K562 (cell line): Measurements from ENCODE around the gene KISS1. TPM values are rescaled to one million over a fixed set of nuclear protein-coding genes. Genes with fewer than 3 reads are reported as not detected.

Source experiments
- ADNP ChIP-seq: fragments of 200-800 bp; sonication (Bioruptor generic); IDR thresholded peaks from 2 replicates; pipeline ENCODE4 v1.6.1; 2016; ENCODE audit warnings: missing genetic modification characterization, missing compliant biosample characterization
- CEBPG ChIP-seq, 3 experiments: fragments of 200-800 bp in 1 of 3; sonication (Bioruptor generic) in 1 of 3; sonication (generic) in 1 of 3; formaldehyde crosslinking in 1 of 3; IDR thresholded peaks in 2 of 3; conservative IDR thresholded peaks in 1 of 3; 2 replicates each; pipeline versions ENCODE4 v1.6.1 to v1.8.0; 2016 to 2022; ENCODE audit warnings: missing compliant biosample characterization in 2 of 3, missing genetic modification characterization in 2 of 3, mild to moderate bottlenecking in 1 of 3, missing genetic modification reagents in 1 of 3
- DNMT1 ChIP-seq: fragments of 450-650 bp; IDR thresholded peaks from 2 replicates; pipeline ENCODE4 v1.6.1; 2016; ENCODE audit warnings: antibody characterized with exemption, mild to moderate bottlenecking
- DPF2 ChIP-seq: fragments of 450-650 bp; IDR thresholded peaks from 2 replicates; pipeline ENCODE4 v1.6.1; 2016
- FOS ChIP-seq: IDR thresholded peaks from 3 replicates; pipeline ENCODE4 v1.6.1; 2011; ENCODE audit not compliant: insufficient read length; ENCODE audit errors: extremely low read depth
- GTF2F1 ChIP-seq: IDR thresholded peaks from 2 replicates; pipeline ENCODE4 v1.6.1; 2011; ENCODE audit warnings: low read depth, low read length, improper control_type of control experiment
- KAT2B ChIP-seq: IDR thresholded peaks from one replicate; pipeline ENCODE4 v1.6.1; 2012; ENCODE audit warnings: low read depth, mild to moderate bottlenecking, control low read depth, inconsistent platforms, low read length, moderate library complexity
- KAT7 ChIP-seq: sonication (generic); formaldehyde crosslinking; IDR thresholded peaks from 2 replicates; pipeline ENCODE4 v1.8.0; 2022; ENCODE audit warnings: missing genetic modification reagents, mild to moderate bottlenecking, borderline replicate concordance
- NUFIP1 ChIP-seq: fragments of 450-650 bp; IDR thresholded peaks from 2 replicates; pipeline ENCODE4 v1.6.1; 2018; ENCODE audit not compliant: partially characterized antibody
- PCBP1 ChIP-seq: fragments of 200-400 bp; formaldehyde crosslinking; IDR thresholded peaks from 2 replicates; pipeline ENCODE4 v1.6.1; 2018; ENCODE audit warnings: mild to moderate bottlenecking, low read depth, low read length; ENCODE audit not compliant: poor library complexity, severe bottlenecking
- PURB ChIP-seq: sonication (generic); formaldehyde crosslinking; IDR thresholded peaks from 2 replicates; pipeline ENCODE4 v1.9.0; 2021; ENCODE audit warnings: low read depth, mild to moderate bottlenecking, missing genetic modification reagents
- RNF2 ChIP-seq: sonication (generic); IDR thresholded peaks from 2 replicates; pipeline ENCODE4 v1.6.1; 2016
- SNIP1 ChIP-seq: fragments of 450-650 bp; IDR thresholded peaks from 2 replicates; pipeline ENCODE4 v1.7.1; 2017; ENCODE audit warnings: low read depth, mild to moderate bottlenecking
- ZNF134 ChIP-seq: fragments of 250-450 bp; sonication (Bioruptor Pico); conservative IDR thresholded peaks from 2 replicates; pipeline ENCODE4 v1.4.0; 2020
- ZNF140 ChIP-seq: fragments of 250-450 bp; sonication (Bioruptor Pico); IDR thresholded peaks from 2 replicates; pipeline ENCODE4 v1.8.0; 2021; ENCODE audit warnings: moderate library complexity, mild to moderate bottlenecking, inconsistent platforms
- ZNF408 ChIP-seq: fragments of 250-450 bp; sonication (Bioruptor Pico); IDR thresholded peaks from 2 replicates; pipeline ENCODE4 v1.4.0; 2020; ENCODE audit warnings: low read depth, mild to moderate bottlenecking, moderate library complexity
- ZNF75A ChIP-seq: fragments of 450-650 bp; formaldehyde crosslinking; IDR thresholded peaks from 2 replicates; pipeline ENCODE4 v1.4.0; 2020; ENCODE audit warnings: mild to moderate bottlenecking
- ZNF780A ChIP-seq: fragments of 250-450 bp; sonication (Bioruptor Pico); IDR thresholded peaks from 2 replicates; pipeline ENCODE4 v1.5.0; 2021; ENCODE audit warnings: mild to moderate bottlenecking
- polyA plus RNA-seq, 8 experiments: library from polyadenylated mRNA; depleted of rRNA in 4 of 8; stranded (reverse) in 5 of 8; unstranded in 3 of 8; fragments of >200 nt; fragmentation: Nextera tagmentation in 2 of 8; fragmentation: Illumina TruSeq in 1 of 8; extraction: Ambion mirVana in 2 of 8; extraction: Trizol in 1 of 8; gene quantifications; 2 replicates each; pipeline versions ENCODE4 v1.2.1 to v1.2.3, GENCODE V29; 2011 to 2014; ENCODE audit warnings: inconsistent platforms in 1 of 8, missing spikeins in 1 of 8
- total RNA-seq, 7 experiments: library from RNA; depleted of rRNA in 6 of 7; stranded (reverse); fragments of >200 nt in 6 of 7; fragmentation: Illumina TruSeq in 2 of 7; extraction: Trizol in 2 of 7; gene quantifications; 2 replicates each; pipeline versions ENCODE4 v1.2.1 to v1.2.3, GENCODE V29; 2011 to 2021; ENCODE audit warnings: low replicate concordance in 1 of 7
- TF ChIP-seq, protein P1 (sequence below): sonication (generic); formaldehyde crosslinking; IDR thresholded peaks from 2 replicates; pipeline ENCODE4 v1.8.0; 2022; ENCODE audit warnings: mild to moderate bottlenecking, missing genetic modification reagents
- TF ChIP-seq, protein P2 (sequence below): fragments of 450-650 bp; IDR thresholded peaks from one replicate; pipeline ENCODE4 v1.6.1; 2018; ENCODE audit warnings: mild to moderate bottlenecking, moderate library complexity; ENCODE audit not compliant: partially characterized antibody
- TF ChIP-seq, protein P3 (sequence below): sonication (generic); formaldehyde crosslinking; IDR thresholded peaks from 2 replicates; pipeline ENCODE4 v1.5.0; 2020; ENCODE audit warnings: missing genetic modification reagents
- TF ChIP-seq, protein P4 (sequence below): fragments of 150-350 bp; IDR thresholded peaks from 2 replicates; pipeline ENCODE4 v1.6.1; 2014; ENCODE audit warnings: low read depth, mild to moderate bottlenecking, low read length, borderline replicate concordance
- TF ChIP-seq, protein P5 (sequence below): fragments of 250-450 bp; sonication (Bioruptor Pico); IDR thresholded peaks from 2 replicates; pipeline ENCODE4 v1.8.0; 2022; ENCODE audit warnings: moderate library complexity, mild to moderate bottlenecking, inconsistent platforms

Gene KISS1
- total and polyA plus RNA-seq, 9 of the 15 experiments (the other 6 are each of a cell fraction or from before 2014, with no cell fraction given), result 0.31 TPM; not detected in 8

DNA sequence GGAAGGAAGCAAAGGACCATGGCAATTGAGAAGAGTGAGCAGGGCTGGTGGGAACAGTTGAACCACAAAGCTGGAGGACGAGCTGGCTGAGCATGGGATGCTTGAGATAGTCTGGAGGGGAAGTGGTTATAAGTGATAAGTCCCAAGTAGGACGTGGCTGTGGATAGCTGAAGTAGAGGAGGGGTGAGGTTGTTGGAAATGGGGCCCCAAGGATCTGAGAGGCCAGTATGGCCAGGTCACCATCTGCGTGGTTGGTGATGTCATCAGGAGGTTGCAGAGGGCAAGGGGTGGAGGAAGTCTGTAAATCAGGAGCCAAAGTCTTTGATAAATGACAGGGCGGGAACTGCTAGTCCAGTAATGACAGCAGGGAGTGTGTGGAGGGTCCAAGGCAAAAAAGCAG is 19.2 kb downstream of the KISS1 start (continued):
- TF ChIP-seq ZNF408 (CRISPR knock-in tag) (no peak), ZNF780A (no peak), RNF2 (peak; percentile 91; the same call in 1 of the 2 replicates), DPF2 (peak; percentile 72; the same call in 1 of the 2 replicates), SNIP1 (no peak), CEBPG (CRISPR knock-in tag; IDR thresholded peaks at IDR 0.05) (no peak; the same call in 1 of the 2 replicates), CEBPG (tag; conservative IDR thresholded peaks at IDR 0.05 in 1 of 2, IDR thresholded peaks at IDR 0.05 in 1 of 2) (no peak; a peak in 1 of 4 replicates), FOS (no peak), KAT7 (CRISPR knock-in tag) (no peak), NUFIP1 (no peak), GTF2F1 (no peak), PURB (no peak), PCBP1 (no peak), KAT2B (no peak), ZNF134 (no peak), ZNF140 (CRISPR knock-in tag) (no peak), DNMT1 (no peak), ZNF75A (CRISPR knock-in tag) (no peak), ADNP (tag) (no peak)
- TF ChIP-seq, protein P1, sequence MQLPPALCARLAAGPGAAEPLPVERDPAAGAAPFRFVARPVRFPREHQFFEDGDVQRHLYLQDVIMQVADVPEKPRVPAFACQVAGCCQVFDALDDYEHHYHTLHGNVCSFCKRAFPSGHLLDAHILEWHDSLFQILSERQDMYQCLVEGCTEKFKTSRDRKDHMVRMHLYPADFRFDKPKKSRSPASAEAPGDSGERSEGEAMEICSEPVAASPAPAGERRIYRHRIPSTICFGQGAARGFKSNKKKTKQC (CRISPR knock-in tag), result no peak
- TF ChIP-seq, protein P2, sequence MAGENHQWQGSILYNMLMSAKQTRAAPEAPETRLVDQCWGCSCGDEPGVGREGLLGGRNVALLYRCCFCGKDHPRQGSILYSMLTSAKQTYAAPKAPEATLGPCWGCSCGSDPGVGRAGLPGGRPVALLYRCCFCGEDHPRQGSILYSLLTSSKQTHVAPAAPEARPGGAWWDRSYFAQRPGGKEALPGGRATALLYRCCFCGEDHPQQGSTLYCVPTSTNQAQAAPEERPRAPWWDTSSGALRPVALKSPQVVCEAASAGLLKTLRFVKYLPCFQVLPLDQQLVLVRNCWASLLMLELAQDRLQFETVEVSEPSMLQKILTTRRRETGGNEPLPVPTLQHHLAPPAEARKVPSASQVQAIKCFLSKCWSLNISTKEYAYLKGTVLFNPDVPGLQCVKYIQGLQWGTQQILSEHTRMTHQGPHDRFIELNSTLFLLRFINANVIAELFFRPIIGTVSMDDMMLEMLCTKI, result no peak
- TF ChIP-seq, protein P3, sequence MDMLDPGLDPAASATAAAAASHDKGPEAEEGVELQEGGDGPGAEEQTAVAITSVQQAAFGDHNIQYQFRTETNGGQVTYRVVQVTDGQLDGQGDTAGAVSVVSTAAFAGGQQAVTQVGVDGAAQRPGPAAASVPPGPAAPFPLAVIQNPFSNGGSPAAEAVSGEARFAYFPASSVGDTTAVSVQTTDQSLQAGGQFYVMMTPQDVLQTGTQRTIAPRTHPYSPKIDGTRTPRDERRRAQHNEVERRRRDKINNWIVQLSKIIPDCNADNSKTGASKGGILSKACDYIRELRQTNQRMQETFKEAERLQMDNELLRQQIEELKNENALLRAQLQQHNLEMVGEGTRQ (CRISPR knock-in tag), result no peak
- TF ChIP-seq, protein P4, sequence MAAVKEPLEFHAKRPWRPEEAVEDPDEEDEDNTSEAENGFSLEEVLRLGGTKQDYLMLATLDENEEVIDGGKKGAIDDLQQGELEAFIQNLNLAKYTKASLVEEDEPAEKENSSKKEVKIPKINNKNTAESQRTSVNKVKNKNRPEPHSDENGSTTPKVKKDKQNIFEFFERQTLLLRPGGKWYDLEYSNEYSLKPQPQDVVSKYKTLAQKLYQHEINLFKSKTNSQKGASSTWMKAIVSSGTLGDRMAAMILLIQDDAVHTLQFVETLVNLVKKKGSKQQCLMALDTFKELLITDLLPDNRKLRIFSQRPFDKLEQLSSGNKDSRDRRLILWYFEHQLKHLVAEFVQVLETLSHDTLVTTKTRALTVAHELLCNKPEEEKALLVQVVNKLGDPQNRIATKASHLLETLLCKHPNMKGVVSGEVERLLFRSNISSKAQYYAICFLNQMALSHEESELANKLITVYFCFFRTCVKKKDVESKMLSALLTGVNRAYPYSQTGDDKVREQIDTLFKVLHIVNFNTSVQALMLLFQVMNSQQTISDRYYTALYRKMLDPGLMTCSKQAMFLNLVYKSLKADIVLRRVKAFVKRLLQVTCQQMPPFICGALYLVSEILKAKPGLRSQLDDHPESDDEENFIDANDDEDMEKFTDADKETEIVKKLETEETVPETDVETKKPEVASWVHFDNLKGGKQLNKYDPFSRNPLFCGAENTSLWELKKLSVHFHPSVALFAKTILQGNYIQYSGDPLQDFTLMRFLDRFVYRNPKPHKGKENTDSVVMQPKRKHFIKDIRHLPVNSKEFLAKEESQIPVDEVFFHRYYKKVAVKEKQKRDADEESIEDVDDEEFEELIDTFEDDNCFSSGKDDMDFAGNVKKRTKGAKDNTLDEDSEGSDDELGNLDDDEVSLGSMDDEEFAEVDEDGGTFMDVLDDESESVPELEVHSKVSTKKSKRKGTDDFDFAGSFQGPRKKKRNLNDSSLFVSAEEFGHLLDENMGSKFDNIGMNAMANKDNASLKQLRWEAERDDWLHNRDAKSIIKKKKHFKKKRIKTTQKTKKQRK, result no peak
- TF ChIP-seq, protein P5, sequence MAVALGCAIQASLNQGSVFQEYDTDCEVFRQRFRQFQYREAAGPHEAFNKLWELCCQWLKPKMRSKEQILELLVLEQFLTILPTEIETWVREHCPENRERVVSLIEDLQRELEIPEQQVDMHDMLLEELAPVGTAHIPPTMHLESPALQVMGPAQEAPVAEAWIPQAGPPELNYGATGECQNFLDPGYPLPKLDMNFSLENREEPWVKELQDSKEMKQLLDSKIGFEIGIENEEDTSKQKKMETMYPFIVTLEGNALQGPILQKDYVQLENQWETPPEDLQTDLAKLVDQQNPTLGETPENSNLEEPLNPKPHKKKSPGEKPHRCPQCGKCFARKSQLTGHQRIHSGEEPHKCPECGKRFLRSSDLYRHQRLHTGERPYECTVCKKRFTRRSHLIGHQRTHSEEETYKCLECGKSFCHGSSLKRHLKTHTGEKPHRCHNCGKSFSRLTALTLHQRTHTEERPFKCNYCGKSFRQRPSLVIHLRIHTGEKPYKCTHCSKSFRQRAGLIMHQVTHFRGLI, result no peak
